ENCODE results near the gene TXNRD2.
"Not testable (repeated sequence)": the region's sequence is repeated elsewhere in the genome, so short reads cannot be mapped to it uniquely, and the experiment has no call there.

Gene TXNRD2

GRCh38 chr22:19943082-19944026, 1.7 kb upstream of the TXNRD2 start:
- Histone ChIP-seq H3K27me3 (ENCODE audit: control insufficient read depth in 5 of 5, insufficient read depth in 4 of 5, low read length in 5 of 5) (no peaks in the 10 kb centered on the region), H3K27ac (ENCODE audit: low read depth, low read length) (peak overlapping the region; percentile 86), H3K4me1 (ENCODE audit: control insufficient read depth in 5 of 5, insufficient read depth in 5 of 5, low read length in 5 of 5) (peaks cover 14 to 45% (median 39%) of the 10 kb centered on the region in 5 donors), H3K4me3 (ENCODE audit: low read depth in 1 of 5, low read length in 5 of 5) (peak overlapping the region; percentile 70 to 92 (median 89)), H3K9me3 (ENCODE audit: control insufficient read depth in 5 of 5, low read length in 5 of 5) (no peaks in the 10 kb centered on the region), H3K36me3 (ENCODE audit: control insufficient read depth in 5 of 5, insufficient read depth in 5 of 5, low read length in 5 of 5) (no peaks in the 10 kb centered on the region), H3K9ac (ENCODE audit: low read length in 5 of 5) (peak overlapping the region; percentile 92 to 97 (median 94))

GRCh38 chr22:19942157-19943081, 801 bp upstream of the TXNRD2 start:
- H3K4me1 ChIP-seq (ENCODE audit: control insufficient read depth in 5 of 5, insufficient read depth in 5 of 5, low read length in 5 of 5), result peaks cover 10 to 40% (median 36%) of the 10 kb centered on the region in 5 donors
- no peaks in the 10 kb centered on the region for H3K9me3 ChIP-seq (ENCODE audit: control insufficient read depth in 5 of 5, low read length in 5 of 5)
- peak overlapping the region; percentile 86 for H3K27ac ChIP-seq (ENCODE audit: low read depth, low read length)
- no peaks in the 10 kb centered on the region for H3K36me3 ChIP-seq (ENCODE audit: control insufficient read depth in 5 of 5, insufficient read depth in 5 of 5, low read length in 5 of 5)
- peak overlapping the region; percentile 70 to 92 (median 89) for H3K4me3 ChIP-seq (ENCODE audit: low read depth in 1 of 5, low read length in 5 of 5)
- no peaks in the 10 kb centered on the region for H3K27me3 ChIP-seq (ENCODE audit: control insufficient read depth in 5 of 5, insufficient read depth in 4 of 5, low read length in 5 of 5)
- H3K9ac ChIP-seq (ENCODE audit: low read length in 5 of 5), result peak overlapping the region; percentile 92 to 97 (median 94)

- H3K4me3 ChIP-seq (ENCODE audit: low read depth in 1 of 5, low read length in 5 of 5), result peak overlapping the region; percentile 70 to 91 (median 89)
- no peaks in the 10 kb centered on the region for H3K27me3 ChIP-seq (ENCODE audit: control insufficient read depth in 5 of 5, insufficient read depth in 4 of 5, low read length in 5 of 5)
- peak overlapping the region; percentile 86 for H3K27ac ChIP-seq (ENCODE audit: low read depth, low read length)
- peaks cover 9 to 36% (median 33%) of the 10 kb centered on the region in 5 donors for H3K4me1 ChIP-seq (ENCODE audit: control insufficient read depth in 5 of 5, insufficient read depth in 5 of 5, low read length in 5 of 5)
- H3K36me3 ChIP-seq (ENCODE audit: control insufficient read depth in 5 of 5, insufficient read depth in 5 of 5, low read length in 5 of 5), result no peaks in the 10 kb centered on the region
- peak overlapping the region; percentile 75 to 94 (median 92) for H3K9ac ChIP-seq (ENCODE audit: low read length in 5 of 5)
- no peaks in the 10 kb centered on the region for H3K9me3 ChIP-seq (ENCODE audit: control insufficient read depth in 5 of 5, low read length in 5 of 5)
Measured at GRCh38 chr22:19940536-19941364, 868 bp downstream of the TXNRD2 start.

GRCh38 chr22:19937616-19938473, 3.8 kb downstream of the TXNRD2 start:
- Histone ChIP-seq H3K27me3 (ENCODE audit: control insufficient read depth in 5 of 5, insufficient read depth in 4 of 5, low read length in 5 of 5) (no peaks in the 10 kb centered on the region), H3K4me1 (ENCODE audit: control insufficient read depth in 5 of 5, insufficient read depth in 5 of 5, low read length in 5 of 5) (peaks cover 6 to 27% (median 21%) of the 10 kb centered on the region in 5 donors)

GRCh38 chr22:19936513-19936912, 5.1 kb downstream of the TXNRD2 start:
- Histone ChIP-seq H3K4me3 (ENCODE audit: low read depth in 1 of 5, low read length in 5 of 5) (no peak overlapping the region), H3K36me3 (ENCODE audit: control insufficient read depth in 5 of 5, insufficient read depth in 5 of 5, low read length in 5 of 5) (no peaks in the 10 kb centered on the region), H3K4me1 (ENCODE audit: control insufficient read depth in 5 of 5, insufficient read depth in 5 of 5, low read length in 5 of 5) (peaks cover 6 to 26% (median 14%) of the 10 kb centered on the region in 5 donors)

More at GRCh38 chr22:19937616-19938473, 3.8 kb downstream of the TXNRD2 start:
- no peaks in the 10 kb centered on the region for H3K36me3 ChIP-seq (ENCODE audit: control insufficient read depth in 5 of 5, insufficient read depth in 5 of 5, low read length in 5 of 5)
- no peak overlapping the region for H3K9ac ChIP-seq (ENCODE audit: low read length in 5 of 5)
- H3K27ac ChIP-seq (ENCODE audit: low read depth, low read length), result no peak overlapping the region
- H3K4me3 ChIP-seq (ENCODE audit: low read depth in 1 of 5, low read length in 5 of 5), result no peak overlapping the region
- H3K9me3 ChIP-seq (ENCODE audit: control insufficient read depth in 5 of 5, low read length in 5 of 5), result no peaks in the 10 kb centered on the region

GRCh38 chr22:19935123-19935718, 6.4 kb downstream of the TXNRD2 start:
- not testable (repeated sequence) for H3K36me3 ChIP-seq (ENCODE audit: control insufficient read depth in 5 of 5, insufficient read depth in 5 of 5, low read length in 5 of 5); H3K4me3 ChIP-seq (ENCODE audit: low read depth in 1 of 5, low read length in 5 of 5); H3K9ac ChIP-seq (ENCODE audit: low read length in 5 of 5); H3K27me3 ChIP-seq (ENCODE audit: control insufficient read depth in 5 of 5, insufficient read depth in 4 of 5, low read length in 5 of 5); H3K9me3 ChIP-seq (ENCODE audit: control insufficient read depth in 5 of 5, low read length in 5 of 5); H3K27ac ChIP-seq (ENCODE audit: low read depth, low read length)
- peaks cover 0 to 15% (median 3%) of the 10 kb centered on the region in 5 donors for H3K4me1 ChIP-seq (ENCODE audit: control insufficient read depth in 5 of 5, insufficient read depth in 5 of 5, low read length in 5 of 5)

More at GRCh38 chr22:19936513-19936912, 5.1 kb downstream of the TXNRD2 start:
- H3K9me3 ChIP-seq (ENCODE audit: control insufficient read depth in 5 of 5, low read length in 5 of 5), result no peaks in the 10 kb centered on the region
- H3K27me3 ChIP-seq (ENCODE audit: control insufficient read depth in 5 of 5, insufficient read depth in 4 of 5, low read length in 5 of 5), result no peaks in the 10 kb centered on the region
- H3K27ac ChIP-seq (ENCODE audit: low read depth, low read length), result no peak overlapping the region
- H3K9ac ChIP-seq (ENCODE audit: low read length in 5 of 5), result no peak overlapping the region

GRCh38 chr22:19933341-19934241, 8.0 kb downstream of the TXNRD2 start:
- no peak overlapping the region for H3K4me3 ChIP-seq (ENCODE audit: low read depth in 1 of 5, low read length in 5 of 5)
- peaks cover 0 to 14% (median 3%) of the 10 kb centered on the region in 5 donors for H3K4me1 ChIP-seq (ENCODE audit: control insufficient read depth in 5 of 5, insufficient read depth in 5 of 5, low read length in 5 of 5)
- H3K27ac ChIP-seq (ENCODE audit: low read depth, low read length), result no peak overlapping the region
- no peaks in the 10 kb centered on the region for H3K9me3 ChIP-seq (ENCODE audit: control insufficient read depth in 5 of 5, low read length in 5 of 5)
- no peaks in the 10 kb centered on the region for H3K27me3 ChIP-seq (ENCODE audit: control insufficient read depth in 5 of 5, insufficient read depth in 4 of 5, low read length in 5 of 5)
- H3K36me3 ChIP-seq (ENCODE audit: control insufficient read depth in 5 of 5, insufficient read depth in 5 of 5, low read length in 5 of 5), result peaks cover 0 to 16% (median 8%) of the 10 kb centered on the region in 5 donors
- H3K9ac ChIP-seq (ENCODE audit: low read length in 5 of 5), result no peak overlapping the region
